Measurements from ENCODE around the gene KRTAP3-3.
"Not testable (repeated sequence)": the region's sequence is repeated elsewhere in the genome, so short reads cannot be mapped to it uniquely, and the experiment has no call there.

Gene KRTAP3-3

DNA sequence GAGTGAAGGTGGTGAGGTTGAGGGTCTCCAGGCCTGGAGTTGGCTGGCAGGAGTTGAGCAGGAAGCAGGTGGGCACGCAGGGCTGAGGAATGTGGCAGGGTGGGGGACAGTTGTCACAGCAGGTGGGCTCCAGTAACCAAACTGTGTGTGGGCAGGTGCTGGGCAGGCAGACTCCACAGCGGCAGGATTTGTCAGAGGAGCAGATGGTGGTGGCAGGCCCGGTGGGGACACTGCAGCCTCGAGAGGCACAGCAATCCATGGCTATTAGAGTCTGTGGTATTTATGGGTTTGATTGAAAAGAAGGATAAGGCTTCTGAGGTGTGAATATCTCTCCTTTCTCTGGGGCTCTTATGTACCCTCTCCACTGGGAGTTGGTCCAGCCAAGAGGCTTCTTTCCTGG is at the start of gene KRTAP3-3:
TSS of gene KRTAP3-3 (minus strand) at position 326 of the 400 bp plus-strand sequence. CDS start at position 259, 67 bp downstream.
- H3K4me3 Mint-ChIP-seq = no peak within 1 kb of the TSS

DNA sequence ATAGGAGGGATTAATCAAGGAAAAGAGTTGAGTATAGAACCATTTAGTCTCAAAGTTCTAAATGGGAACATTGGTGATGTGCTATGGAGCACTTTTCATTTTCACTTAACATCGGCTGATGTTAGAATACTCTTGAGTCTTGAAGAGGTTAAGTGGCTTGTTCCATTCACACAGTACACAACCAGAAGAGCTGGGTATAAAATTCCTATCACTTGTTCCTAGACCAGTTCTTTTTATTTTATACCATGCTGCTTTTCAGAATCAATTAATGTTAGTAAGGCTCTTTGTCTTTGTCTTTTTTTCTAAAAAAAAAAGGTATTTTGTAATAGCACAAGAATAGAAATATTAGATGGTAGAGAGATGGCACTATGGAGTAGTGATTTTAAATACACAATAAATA is 49.0 kb upstream of the KRTAP3-3 start:
- Mint-ChIP-seq H3K27me3 (peaks cover 22 to 25% of the 10 kb centered on the region in 2 donors), H3K4me3 (no peak overlapping the region), H3K4me1 (no peaks in the 10 kb centered on the region), H3K27ac (no peak overlapping the region), H3K9me3 (peaks cover 4 to 12% of the 10 kb centered on the region in 2 donors), H3K36me3 (no peaks in the 10 kb centered on the region)
- DNase-seq (no peak), ATAC-seq (replicated peaks) (no peak)

More for the DNA sequence above, at the start of gene KRTAP3-3:
- H3K36me3 Mint-ChIP-seq = peaks cover 0 to 2% of the 10 kb centered on the region in 2 donors
- H3K27ac Mint-ChIP-seq = no peak within 1 kb of the TSS
- no peaks in the 10 kb centered on the region for H3K9me3 Mint-ChIP-seq
- H3K27me3 Mint-ChIP-seq = peaks cover 27 to 47% of the 10 kb centered on the region in 2 donors
- no peaks in the 10 kb centered on the region for H3K4me1 Mint-ChIP-seq
- no peak for ATAC-seq (replicated peaks)
- DNase-seq = no peak

GRCh38 chr17:41040783-41041571 is 47.0 kb upstream of the KRTAP3-3 start, which contains the start of gene KRTAP1-1:
TSS of gene KRTAP1-1 (minus strand) at chr17:41041450. CDS start at chr17:41041397, 53 bp downstream.
- not testable (repeated sequence) for H3K4me3 Mint-ChIP-seq; H3K36me3 Mint-ChIP-seq; H3K4me1 Mint-ChIP-seq; ATAC-seq (replicated peaks); DNase-seq; H3K27ac Mint-ChIP-seq
- peaks cover 4 to 12% of the 10 kb centered on the region in 2 donors for H3K9me3 Mint-ChIP-seq
- H3K27me3 Mint-ChIP-seq = peaks cover 15 to 26% of the 10 kb centered on the region in 2 donors

DNA sequence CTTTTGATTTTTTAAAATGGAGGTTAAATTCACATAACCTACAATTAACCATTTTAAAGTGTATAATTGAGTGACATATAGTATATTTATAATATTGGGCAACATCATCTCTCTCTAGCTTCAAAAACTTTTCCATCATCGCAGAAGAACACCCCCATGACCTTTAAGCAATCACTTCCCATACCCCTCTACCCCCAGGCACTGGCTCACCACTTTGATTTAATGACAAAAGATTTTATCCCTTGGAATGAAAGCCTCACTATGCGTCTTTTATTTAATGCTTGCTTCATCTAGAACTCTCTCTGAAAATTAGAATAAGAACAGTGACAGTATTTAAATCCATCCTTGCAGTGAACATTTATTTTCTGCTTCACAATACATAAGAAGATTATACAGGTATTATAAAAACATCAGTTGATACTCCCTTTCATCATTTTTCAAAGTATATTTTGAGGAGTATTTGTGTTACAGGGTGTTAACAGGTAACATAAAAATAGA is 43.9 kb upstream of the KRTAP3-3 start:
- H3K9me3 Mint-ChIP-seq = peaks cover 0 to 7% of the 10 kb centered on the region in 2 donors
- H3K36me3 Mint-ChIP-seq = no peaks in the 10 kb centered on the region
- peaks cover 0 to 19% of the 10 kb centered on the region in 2 donors for H3K27me3 Mint-ChIP-seq
- H3K4me1 Mint-ChIP-seq = no peaks in the 10 kb centered on the region
- DNase-seq (no peak), ATAC-seq (replicated peaks) (no peak)
- H3K27ac Mint-ChIP-seq = no peak overlapping the region
- H3K4me3 Mint-ChIP-seq = no peak overlapping the region

DNA sequence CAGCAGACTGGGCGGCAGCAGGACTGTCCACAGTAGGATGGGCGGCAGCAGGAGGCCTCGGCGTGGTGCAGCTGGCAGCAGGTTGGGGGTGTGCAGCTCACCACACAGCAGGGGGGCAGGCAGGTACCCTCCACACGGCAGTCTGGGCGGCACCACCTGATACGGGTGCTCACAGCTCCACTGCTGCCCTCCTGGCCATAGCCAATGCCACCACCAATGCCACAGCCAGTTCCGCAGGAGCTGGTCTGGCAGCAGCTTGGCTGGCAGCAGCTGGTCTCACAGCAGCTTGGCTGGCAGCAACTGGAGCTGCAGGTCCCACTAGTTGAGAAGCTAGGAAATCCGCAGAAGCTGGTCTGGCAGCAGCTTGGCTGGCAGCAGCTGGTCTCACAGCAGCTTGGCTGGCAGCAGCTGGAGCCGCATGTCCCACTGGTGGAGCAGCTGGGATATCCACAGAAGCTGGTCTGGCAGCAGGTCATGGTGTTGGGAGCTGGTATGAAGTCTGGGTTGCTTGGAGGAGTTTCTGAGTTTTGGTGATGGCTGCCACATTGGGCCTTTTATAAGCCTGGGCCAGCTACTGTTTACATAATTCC is 40.5 kb upstream of the KRTAP3-3 start, which contains the start of gene KRTAP1-3:
TSS of gene KRTAP1-3 (minus strand) at position 529 of the 590 bp plus-strand sequence. CDS start at position 476, 53 bp downstream.
- not testable (repeated sequence) for H3K4me3 Mint-ChIP-seq; H3K4me1 Mint-ChIP-seq; H3K36me3 Mint-ChIP-seq; H3K27ac Mint-ChIP-seq; ATAC-seq (replicated peaks); DNase-seq; H3K9me3 Mint-ChIP-seq
- peaks cover 6 to 12% of the 10 kb centered on the region in 2 donors for H3K27me3 Mint-ChIP-seq

GRCh38 chr17:41029633-41030245 is 35.8 kb upstream of the KRTAP3-3 start, which contains the start of gene KRTAP1-4:
TSS of gene KRTAP1-4 (minus strand) at chr17:41030195. CDS start at chr17:41030078, 117 bp downstream.
- DNase-seq (no peak), ATAC-seq (replicated peaks) (no peak)
- no peaks in the 10 kb centered on the region for H3K4me1 Mint-ChIP-seq
- H3K27me3 Mint-ChIP-seq = peaks cover 18 to 21% of the 10 kb centered on the region in 2 donors
- H3K36me3 Mint-ChIP-seq = no peaks in the 10 kb centered on the region
- H3K9me3 Mint-ChIP-seq = no peaks in the 10 kb centered on the region
- no peak within 1 kb of the TSS for H3K27ac Mint-ChIP-seq
- no peak within 1 kb of the TSS for H3K4me3 Mint-ChIP-seq

- no peak for DNase-seq
- H3K27me3 Mint-ChIP-seq = peaks cover 20 to 21% of the 10 kb centered on the region in 2 donors
Measured at GRCh38 chr17:41026715-41027471, 32.9 kb upstream of the KRTAP3-3 start, which contains the start of gene KRTAP1-5. TSS of gene KRTAP1-5 (minus strand) at chr17:41027208. CDS start at chr17:41027155, 53 bp downstream.

GRCh38 chr17:41024697-41025096 is 30.7 kb upstream of the KRTAP3-3 start:
- Mint-ChIP-seq H3K9me3 (peaks cover 4 to 5% of the 10 kb centered on the region in 2 donors), H3K27ac (no peak overlapping the region), H3K4me1 (no peaks in the 10 kb centered on the region), H3K36me3 (peaks cover 0 to 4% of the 10 kb centered on the region in 2 donors), H3K27me3 (peaks cover 20 to 21% of the 10 kb centered on the region in 2 donors), H3K4me3 (no peak overlapping the region)
- DNase-seq = no peak
- ATAC-seq (replicated peaks) = no peak

More at GRCh38 chr17:41026715-41027471, 32.9 kb upstream of the KRTAP3-3 start, which contains the start of gene KRTAP1-5:
- Mint-ChIP-seq H3K27ac (no peak within 1 kb of the TSS), H3K4me3 (no peak within 1 kb of the TSS), H3K4me1 (no peaks in the 10 kb centered on the region), H3K9me3 (no peaks in the 10 kb centered on the region), H3K36me3 (no peaks in the 10 kb centered on the region)
- ATAC-seq (replicated peaks) = no peak

DNA sequence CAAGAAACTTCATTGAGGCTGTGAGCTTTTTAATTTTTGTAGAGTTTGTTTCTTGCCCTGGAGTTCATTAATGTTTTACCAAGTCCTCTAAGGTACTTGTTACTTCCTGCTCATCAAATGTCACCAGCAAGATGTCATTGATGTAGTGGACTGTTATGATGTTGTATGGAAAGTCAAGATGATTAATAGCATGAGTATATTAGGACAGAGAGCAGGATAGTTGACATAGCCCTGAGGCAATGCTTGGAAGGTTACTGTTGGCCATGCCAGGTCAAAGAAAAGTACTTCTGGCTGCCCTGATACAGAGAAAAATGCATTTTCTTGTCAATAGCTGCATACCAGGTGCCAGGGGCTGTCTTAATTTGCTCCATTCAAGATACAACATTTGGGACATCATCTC is 26.4 kb upstream of the KRTAP3-3 start:
- ATAC-seq (replicated peaks) = no peak
- Mint-ChIP-seq H3K4me3 (no peak overlapping the region), H3K36me3 (peaks cover 0 to 4% of the 10 kb centered on the region in 2 donors), H3K27ac (no peak overlapping the region), H3K27me3 (peaks cover 6 to 9% of the 10 kb centered on the region in 2 donors), H3K4me1 (peaks cover 4 to 6% of the 10 kb centered on the region in 2 donors), H3K9me3 (peaks cover 4 to 5% of the 10 kb centered on the region in 2 donors)
- no peak for DNase-seq

DNA sequence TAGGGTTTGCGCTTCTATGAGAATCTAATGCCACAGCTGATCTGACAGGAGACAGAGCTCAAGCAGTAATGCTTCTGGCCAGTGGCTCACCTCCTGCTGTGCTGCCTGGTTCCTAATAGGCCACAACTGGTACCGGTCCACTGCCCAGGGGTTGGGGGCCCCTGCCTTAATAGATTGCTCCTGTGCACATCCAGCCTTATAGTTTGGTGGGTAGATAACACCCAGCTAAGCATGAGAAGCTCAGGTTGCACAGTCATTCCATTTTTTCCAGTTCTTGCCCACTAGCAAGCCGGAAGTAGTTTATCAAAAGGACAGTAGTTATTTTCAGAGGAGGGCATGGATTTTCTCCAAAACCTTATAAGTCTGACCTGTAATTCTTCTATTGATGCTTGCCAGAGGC is 25.5 kb upstream of the KRTAP3-3 start:
- peaks cover 4 to 8% of the 10 kb centered on the region in 2 donors for H3K4me1 Mint-ChIP-seq
- H3K9me3 Mint-ChIP-seq = peaks cover 4 to 5% of the 10 kb centered on the region in 2 donors
- H3K36me3 Mint-ChIP-seq = peaks cover 0 to 4% of the 10 kb centered on the region in 2 donors
- H3K4me3 Mint-ChIP-seq = no peak overlapping the region
- DNase-seq = no peak
- H3K27ac Mint-ChIP-seq = no peak overlapping the region
- ATAC-seq (replicated peaks) = no peak
- H3K27me3 Mint-ChIP-seq = peaks cover 5 to 6% of the 10 kb centered on the region in 2 donors

DNA sequence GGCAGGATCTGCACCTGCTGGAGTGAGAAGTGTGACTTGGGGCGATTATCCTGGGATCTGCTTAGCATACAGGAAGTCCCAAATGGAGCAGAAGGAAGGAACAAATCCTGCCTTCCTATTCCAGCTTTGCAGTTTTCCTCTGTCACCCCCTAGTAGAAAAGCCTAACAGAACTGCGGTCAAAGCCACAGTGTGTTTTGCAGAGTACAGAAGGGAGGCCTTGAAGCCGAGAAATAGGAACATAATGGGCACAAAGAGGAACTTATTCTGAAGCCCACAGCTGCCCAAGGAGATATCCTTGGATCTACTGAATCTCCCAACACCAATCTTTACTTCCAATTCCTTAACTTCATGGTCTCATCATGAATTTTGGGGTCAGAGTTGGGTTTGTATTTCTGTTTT is 24.6 kb upstream of the KRTAP3-3 start:
- H3K9me3 Mint-ChIP-seq = peaks cover 4 to 5% of the 10 kb centered on the region in 2 donors
- ATAC-seq (replicated peaks) (no peak), DNase-seq (no peak)
- peaks cover 4 to 8% of the 10 kb centered on the region in 2 donors for H3K4me1 Mint-ChIP-seq
- peaks cover 0 to 4% of the 10 kb centered on the region in 2 donors for H3K36me3 Mint-ChIP-seq
- H3K27ac Mint-ChIP-seq = no peak overlapping the region
- H3K4me3 Mint-ChIP-seq = no peak overlapping the region
- peaks cover 5 to 6% of the 10 kb centered on the region in 2 donors for H3K27me3 Mint-ChIP-seq

DNA sequence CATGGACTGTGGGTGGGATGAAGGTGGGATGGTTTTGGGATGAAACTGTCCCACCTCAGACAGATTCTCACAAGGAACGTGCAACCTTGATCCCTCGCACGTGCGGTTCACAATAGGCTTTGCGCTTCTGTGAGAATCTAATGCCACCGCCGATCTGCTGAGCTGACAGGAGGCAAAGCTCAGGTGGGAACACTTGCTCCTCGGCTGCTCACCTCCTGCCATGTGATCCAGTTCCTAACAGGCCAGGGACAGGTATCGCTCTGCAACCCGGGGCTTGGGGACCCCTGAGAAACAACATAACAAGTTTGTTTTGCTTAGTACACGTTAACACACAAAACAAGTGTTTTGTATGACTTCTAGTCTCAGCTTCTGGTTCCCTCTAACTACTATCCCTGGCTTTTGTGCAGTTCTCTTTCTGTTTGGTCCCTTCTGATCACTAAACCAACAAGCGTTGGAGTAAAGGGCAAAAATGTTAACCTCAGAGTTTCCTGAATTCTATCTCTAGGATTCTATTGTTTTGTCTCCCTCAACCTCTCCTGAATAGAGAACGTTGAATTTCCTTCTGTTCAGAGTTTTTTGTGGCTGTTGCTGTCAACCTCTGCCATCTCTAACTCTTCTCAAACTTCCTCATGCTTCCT is 22.7 kb upstream of the KRTAP3-3 start:
- DNase-seq (no peak), ATAC-seq (replicated peaks) (no peak)
- H3K4me1 Mint-ChIP-seq = peaks cover 4 to 8% of the 10 kb centered on the region in 2 donors
- peaks cover 4 to 5% of the 10 kb centered on the region in 2 donors for H3K9me3 Mint-ChIP-seq
- H3K27me3 Mint-ChIP-seq = peaks cover 0 to 3% of the 10 kb centered on the region in 2 donors
- no peak overlapping the region for H3K27ac Mint-ChIP-seq
- H3K4me3 Mint-ChIP-seq = no peak overlapping the region
- H3K36me3 Mint-ChIP-seq = peaks cover 0 to 4% of the 10 kb centered on the region in 2 donors

DNA sequence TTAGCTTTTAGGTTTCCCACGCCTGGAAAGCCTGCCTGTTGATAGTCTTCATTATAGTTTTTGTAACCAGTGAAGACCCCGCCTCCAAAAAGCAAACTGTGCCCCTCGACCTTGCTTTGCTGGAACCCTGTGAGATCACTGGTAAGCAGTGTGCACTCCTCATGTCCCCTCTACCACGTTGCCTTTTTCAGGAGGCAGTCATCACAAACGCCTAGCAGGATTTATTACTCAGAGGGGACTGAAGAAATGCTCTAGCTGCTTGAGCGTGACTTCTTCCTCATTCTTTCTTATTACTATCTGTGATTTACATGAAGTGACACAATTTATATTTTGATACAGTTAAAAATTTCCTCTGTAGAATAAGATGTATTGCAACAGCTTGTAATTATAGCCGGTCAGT is 21.5 kb upstream of the KRTAP3-3 start:
- Mint-ChIP-seq H3K27ac (no peak overlapping the region), H3K9me3 (no peaks in the 10 kb centered on the region), H3K36me3 (no peaks in the 10 kb centered on the region), H3K4me3 (no peak overlapping the region), H3K27me3 (peaks cover 0 to 3% of the 10 kb centered on the region in 2 donors), H3K4me1 (peaks cover 4 to 8% of the 10 kb centered on the region in 2 donors)
- no peak for DNase-seq
- peak; percentile 29 to 57 for ATAC-seq (replicated peaks)
